GM21528 (cell line): ENCODE measurements around the gene MSTO1.
A peak's percentile ranks its signal among the peaks of the same experiment; 100 is the strongest.
"Not testable (repeated sequence)": the region's sequence is repeated elsewhere in the genome, so short reads cannot be mapped to it uniquely, and the experiment has no call there.

Experiments used
- ATAC-seq: cut with Tn5 transposase; IDR thresholded peaks from one replicate; pipeline ENCODE4 v1.9.1; 2021; ENCODE audit warnings: mild to moderate bottlenecking, moderate library complexity; ENCODE audit not compliant: unreplicated experiment, low FRiP score

Gene MSTO1

DNA sequence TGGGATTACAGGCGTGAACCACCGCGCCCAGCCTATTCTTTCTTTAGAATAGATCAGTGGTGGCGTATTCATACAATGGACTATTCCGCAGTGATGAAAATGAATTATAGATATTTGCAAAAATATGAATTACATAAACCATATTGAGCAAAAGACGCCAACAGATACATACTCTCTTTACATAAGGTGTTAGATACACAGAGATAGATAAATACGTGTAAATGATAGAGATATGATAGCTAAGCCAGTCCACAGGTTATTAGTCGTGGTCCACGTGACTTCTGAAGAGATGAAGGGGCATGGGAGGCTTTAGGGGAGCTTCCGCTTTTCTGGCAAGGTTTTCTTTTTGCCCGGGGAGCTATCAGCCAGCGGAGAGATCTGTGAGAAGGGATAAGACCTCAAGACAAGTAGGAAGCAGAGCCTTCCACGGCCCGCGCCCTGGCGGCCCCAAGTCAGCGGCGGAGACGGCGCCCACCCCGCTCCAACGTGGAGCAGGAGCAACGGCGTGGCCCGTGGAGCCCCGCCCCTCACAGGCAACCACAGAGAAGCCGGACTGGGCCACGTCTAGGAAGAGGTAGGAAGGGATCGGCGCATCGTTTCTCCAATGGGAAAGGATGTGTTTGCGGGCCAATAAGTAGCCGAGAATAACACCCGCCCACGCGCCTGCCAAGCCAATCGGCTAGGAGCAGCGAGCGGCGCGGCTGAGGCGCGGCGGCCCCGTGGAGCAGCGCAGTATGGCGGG, at the start of gene MSTO1:
MSTO1 (plus strand) TSS at position 704 of the 742 bp plus-strand sequence; CDS start at position 735, 31 bp downstream.
- ATAC-seq = peak; percentile 88

DNA sequence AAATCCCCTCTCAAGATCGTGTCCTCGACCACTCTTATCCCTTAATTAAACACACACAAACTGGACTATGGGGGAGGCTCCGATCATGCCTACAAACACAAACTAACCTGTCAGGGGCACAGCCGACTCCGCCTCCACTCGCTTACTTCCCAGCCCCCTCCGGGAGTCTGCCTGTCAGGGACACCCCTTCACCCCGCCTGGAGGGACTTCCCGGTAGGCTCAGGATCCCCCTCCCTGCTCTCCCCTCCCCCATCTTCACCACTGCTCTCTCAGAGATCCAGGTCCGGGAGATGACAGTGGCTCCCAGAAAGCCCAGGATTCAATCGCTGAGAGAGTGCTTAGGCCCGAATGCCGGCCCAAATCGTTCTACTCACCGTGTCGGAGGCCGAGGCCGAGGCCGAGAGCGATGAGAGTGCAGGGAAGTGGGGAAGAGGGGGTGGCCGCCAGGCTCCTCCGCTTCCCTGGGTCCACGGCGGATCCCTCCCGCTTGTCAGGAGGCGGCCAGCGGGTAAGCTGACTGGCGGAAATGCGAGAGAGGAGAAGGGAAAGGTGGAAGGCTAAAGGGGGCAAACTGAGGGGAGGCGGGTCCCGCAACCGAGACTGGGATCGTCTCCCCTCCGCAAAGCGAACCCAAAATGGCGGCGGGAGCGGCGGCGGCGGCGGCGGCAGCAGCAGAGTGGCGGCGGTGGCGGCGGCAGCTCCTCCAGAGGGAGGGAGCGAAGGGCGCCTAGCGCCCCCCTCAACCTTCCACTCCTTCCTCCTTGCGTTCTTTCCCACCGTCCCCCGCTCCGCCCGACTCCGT, 48.0 kb upstream of the MSTO1 start:
- peak; percentile 33 for ATAC-seq

DNA sequence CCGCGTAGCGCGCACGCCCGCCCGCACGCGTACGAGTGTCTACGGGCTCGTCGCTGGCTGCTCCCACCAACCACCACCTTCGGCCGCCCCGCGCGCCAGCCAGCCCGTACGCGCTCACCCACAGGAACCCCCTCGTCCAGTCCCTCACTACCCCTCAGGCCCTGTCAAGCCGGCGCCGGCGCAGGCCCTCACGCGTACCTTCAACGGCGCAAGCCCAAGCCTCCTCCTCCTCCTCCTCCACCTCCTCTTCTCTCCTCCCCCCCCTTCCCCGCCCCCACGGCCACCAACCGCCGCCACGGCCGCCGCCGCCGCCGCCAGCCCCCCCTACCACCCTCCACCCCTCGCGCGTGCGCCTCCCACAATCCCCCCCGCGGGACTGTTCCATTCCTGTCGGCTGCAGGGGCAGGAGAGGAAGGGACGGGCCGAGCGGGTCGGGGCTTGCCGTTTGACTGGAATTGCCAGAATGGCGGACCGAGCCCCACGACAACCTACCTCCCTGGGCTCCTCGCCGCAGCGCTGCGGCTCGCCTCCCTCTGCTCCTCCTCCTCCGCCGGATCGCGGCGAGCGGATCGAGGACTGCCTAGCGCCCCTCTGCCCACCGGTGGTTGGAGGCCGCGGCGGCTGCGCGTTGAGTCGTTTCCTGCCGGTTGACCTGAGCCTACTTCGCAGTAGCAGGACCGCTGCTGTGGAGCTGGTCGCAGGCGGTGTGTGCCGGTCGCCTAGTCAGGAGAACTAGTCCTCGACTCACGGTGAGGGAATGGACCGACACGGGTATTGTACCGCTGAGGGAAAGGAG, 47.2 kb upstream of the MSTO1 start, which contains the start of gene ASH1L:
ASH1L (minus strand) TSS at position 223 of the 796 bp plus-strand sequence. CDS start 41,284 bp downstream, outside the sequence.
- peak; percentile 68 for ATAC-seq

DNA sequence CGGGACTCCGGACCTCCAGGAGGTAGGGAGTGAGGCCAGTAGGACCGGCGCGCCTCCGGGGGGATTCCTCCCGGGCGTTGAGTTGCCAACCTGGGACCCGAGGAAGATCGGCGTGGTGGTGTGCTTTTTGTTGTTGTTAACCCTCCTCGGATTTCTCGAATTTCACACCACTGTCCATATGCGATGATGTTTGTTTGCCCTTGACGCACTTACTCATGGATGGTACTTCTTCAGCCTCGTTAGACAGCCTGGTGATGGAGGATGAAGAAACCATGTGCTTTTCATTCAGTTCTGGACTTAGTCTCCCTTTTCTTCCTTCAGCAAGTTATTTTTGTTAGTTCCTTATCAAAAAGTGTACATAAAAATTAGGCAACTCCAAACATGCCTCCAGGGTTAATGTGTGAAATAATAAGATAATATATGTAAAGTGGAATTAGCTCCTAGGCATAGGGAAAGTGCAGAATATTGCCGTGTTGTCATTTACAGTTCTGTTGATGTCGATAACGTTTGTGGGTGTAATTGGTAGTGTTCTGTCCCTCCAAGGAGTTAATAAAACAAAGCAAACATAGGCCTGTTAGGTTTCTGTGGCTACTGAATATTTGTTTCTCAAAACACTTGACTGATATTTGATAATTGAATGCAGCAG, 46.5 kb upstream of the MSTO1 start:
- not testable (repeated sequence) for ATAC-seq

DNA sequence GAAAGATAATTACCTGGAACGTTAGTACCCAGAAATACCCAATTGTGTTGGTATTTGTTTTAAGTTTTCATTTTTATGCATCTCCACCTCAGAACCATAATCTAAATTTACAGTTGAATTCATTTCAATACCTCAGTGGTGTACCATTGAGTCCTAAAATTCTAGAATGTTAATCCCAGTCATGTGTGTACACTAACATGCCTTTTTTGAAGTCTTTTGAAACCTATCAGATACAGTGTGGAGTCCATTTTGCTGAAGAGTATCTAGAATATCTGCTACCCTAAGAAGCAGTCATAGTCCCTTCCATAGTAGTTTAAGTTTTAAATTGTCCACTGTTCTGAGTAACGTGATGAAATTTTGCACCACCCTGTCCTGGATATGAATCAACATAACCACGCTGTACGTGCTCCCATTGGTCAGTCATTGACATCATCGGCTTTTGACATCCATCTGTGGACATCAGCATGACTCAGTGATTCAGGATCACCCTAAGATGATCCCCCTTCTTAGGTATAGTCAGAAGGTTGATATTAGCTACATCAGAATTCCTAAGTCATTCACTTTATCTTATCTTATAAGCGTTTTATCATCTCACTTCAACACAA, 39.9 kb upstream of the MSTO1 start:
- ATAC-seq = no peak

DNA sequence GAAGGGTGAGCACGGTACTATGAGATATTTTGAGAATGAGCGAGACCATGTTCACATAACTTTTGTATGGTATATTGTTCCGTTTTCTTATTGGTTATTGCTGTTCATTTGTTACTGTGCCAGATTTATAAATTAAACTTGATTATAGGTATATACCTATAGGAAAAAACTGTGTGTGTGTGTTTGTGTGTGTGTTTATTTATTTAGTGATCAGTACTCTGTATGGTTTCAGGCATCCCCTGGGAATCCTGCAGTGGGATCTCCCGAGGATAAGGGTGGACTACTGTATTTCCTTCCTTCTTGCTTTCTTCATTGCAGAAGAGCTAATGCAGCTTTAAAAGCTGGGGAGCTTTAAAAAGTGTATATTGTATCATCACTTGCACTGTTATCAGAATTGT, 39.4 kb upstream of the MSTO1 start:
- ATAC-seq = no peak

DNA sequence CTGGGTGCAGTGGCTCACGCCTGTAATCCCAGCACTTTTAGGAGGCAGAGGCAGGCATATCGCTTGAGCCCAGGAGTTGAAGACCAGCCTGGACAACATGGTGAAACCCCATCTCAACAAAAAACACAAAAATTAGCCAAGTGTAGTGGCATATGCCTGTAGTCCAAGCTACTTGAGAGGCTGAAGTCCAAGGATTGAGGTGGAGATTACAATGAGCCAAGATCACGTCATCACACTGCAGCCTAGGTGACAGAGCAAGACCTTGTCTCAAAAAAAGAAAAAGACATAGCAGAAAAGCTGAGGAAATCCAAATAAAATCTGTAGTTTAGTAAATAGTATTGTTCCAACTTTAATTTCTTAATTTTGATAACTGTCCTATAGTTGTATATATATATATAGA, 35.9 kb upstream of the MSTO1 start:
- no peak for ATAC-seq

DNA sequence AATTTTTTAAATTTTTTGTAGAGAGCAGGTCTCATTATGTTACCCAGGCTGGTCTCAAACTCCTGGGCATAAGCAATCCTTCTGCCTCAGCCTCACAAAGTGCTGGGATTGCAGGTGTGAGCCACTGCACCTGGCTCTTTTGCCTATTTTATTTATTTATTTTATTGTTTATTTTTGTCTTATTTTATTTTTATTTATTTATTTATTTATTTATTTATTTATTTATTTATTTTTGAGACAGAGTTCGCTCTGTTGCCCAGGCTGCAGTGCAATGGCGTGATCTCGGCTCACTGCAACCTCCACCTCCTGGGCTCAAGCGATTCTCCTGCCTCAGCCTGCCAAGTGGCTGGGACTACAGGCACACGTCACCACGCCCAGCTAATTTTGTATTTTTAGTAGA, 34.4 kb upstream of the MSTO1 start:
- ATAC-seq = not testable (repeated sequence)

DNA sequence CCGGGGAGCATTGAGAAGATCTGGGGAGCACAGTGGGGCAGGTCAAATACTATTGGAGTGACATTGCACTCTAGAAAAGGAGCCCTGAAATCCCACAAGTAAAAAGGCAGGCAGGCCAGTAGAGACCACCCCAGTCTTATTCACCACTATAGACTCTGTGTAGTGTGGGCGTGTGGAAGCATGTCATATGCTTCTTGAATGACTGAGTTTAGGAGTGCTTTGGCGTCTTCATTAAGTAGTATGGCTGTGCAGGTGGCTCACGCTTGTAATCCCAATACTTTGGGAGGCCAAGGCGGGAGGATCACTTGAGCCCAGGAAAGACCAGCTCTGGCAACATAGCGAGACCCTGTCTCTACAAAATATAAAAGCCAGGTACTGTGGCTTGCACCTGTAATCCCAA, 26.2 kb upstream of the MSTO1 start:
- not testable (repeated sequence) for ATAC-seq

DNA sequence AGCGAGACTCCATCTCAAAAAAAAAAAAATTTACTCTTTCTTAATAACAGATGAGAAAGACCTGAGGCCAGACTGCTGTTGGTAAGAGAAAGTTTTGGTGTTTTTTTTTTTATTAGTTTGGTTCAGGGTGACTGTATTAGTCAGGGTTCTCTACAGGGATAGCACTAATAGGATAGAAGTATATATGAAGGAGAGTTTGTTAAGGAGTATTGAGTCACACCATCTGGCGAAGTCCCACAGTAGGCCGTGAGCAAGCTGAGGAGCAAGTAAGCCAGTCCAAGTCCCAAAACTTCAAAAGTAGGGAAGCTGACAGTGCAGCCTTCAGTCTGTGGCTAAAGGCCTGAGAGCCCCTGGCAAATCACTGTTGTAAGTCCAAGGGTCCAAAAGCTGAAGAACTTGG, 20.7 kb upstream of the MSTO1 start:
- not testable (repeated sequence) for ATAC-seq

DNA sequence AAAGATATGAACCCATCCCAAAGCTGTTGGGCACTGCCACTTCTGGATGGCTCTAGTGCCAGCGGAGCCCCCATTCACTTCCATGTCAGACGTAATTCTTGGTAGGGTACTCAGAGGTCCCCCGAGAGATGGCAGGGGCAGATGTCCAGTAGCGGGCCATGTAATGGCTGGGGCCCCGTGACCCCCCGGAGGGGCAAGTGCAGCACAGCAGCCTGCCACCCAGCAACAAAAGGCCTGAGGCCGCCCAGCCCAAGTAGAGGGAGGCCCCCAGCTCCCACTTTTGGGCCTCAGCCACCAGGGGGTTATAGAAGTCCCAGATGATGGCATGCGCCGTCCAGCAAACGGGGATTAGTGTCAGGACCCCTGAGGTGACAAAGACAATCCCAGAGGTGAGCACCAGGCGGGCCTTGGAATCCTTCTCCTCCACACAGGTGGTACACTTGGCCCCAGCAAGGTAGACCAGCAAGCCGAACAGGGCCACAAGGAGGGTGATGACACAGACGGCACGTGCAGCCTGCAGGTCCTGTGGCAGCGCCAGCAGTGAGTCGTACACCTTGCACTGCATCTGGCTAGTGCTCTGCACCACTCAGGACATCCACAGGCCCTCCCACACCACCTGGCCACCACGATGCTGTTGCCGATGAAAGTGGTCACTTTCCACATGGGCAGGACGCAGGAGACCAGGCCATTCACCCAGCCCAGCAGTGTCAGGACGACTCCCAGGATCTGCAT, 19.3 kb upstream of the MSTO1 start:
- not testable (repeated sequence) for ATAC-seq

DNA sequence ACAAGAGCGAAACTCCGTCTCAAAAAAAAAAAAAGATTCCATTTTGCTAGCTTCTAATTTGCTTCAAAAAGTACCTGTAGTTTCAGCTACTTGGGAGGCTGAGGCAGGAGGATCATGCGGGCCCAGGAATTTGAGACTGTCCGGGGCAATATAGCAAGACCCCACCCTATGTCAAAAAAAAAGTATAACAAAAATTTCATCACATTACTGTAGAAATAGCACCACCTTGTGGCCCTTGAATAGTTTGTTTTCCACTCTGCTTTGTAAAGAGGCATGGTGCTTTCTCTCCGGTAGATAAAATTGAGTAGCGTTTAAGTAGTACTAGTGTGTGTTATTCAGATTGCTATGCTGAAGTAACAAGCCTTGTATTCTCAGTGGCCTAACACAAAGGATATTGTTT, 18.2 kb upstream of the MSTO1 start:
- no peak for ATAC-seq

DNA sequence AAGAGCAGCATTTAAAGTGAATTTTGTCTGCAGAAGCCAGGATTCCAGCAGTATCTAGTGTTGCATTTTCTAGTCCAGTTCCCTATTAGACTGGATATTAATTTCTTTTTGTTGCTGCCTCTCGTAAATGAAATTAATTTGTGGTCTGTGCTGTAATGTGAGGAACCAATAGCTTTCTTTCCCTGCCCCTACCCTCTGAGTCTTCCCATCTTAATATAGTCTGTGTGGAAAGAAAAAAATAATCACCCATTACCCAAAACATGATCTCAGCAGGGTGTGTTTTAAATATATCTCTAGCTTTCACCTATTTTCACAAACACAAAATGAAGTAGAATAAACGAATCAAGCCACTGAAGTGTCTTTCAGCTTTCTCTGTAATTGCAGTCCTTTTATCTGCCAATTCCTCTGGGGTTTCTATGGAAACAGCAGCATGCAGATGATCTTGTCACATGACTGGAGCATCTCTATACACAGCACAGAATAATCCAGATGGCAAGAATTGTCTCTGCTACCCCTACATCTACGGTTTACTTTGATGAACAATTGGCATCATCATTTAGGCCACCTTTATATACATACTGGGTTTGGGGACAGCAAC, 14.0 kb upstream of the MSTO1 start:
- not testable (repeated sequence) for ATAC-seq

DNA sequence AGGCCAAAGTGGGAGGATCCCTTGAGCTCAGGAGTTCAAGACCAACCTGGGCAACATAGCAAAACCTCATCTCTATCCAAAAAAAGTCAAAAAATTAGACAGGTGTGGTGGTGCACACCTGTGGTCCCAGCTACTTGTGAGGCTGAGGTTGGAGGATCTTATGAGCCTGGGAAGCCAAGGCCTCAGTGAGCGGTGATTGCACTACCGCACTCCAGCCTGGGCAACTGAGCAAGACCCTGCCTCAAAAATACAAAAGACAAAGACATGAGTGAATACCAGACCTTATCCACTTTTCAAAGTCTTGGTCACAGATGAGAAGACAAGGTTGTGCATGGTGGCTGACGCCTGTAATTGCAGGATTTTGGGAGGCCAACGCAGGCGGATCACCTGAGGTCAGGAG, 13.2 kb upstream of the MSTO1 start:
- no peak for ATAC-seq

DNA sequence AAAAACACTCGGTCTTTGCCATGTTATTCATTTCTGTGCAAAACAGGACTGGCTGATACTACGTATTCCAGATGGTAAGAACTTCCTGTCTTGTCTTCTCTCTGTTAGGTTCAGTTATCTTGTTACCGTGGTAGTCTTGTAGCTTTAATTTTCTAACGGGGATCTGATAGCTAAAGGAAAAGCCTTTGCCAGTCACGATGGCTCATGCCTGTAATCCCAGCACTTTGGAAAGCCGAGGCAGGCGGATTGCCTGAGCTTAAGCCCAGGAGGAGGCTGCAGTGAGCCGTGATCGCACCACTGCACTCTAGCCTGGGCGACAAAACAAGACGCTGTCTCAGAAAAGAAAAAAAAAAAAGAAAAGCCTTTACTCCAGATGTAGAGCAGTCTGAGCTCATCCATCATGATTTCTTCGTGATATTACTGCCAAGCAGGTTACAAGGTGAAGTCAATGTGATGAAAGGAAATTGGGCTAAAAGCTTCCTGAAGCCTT, 11.1 kb upstream of the MSTO1 start:
- ATAC-seq = no peak

DNA sequence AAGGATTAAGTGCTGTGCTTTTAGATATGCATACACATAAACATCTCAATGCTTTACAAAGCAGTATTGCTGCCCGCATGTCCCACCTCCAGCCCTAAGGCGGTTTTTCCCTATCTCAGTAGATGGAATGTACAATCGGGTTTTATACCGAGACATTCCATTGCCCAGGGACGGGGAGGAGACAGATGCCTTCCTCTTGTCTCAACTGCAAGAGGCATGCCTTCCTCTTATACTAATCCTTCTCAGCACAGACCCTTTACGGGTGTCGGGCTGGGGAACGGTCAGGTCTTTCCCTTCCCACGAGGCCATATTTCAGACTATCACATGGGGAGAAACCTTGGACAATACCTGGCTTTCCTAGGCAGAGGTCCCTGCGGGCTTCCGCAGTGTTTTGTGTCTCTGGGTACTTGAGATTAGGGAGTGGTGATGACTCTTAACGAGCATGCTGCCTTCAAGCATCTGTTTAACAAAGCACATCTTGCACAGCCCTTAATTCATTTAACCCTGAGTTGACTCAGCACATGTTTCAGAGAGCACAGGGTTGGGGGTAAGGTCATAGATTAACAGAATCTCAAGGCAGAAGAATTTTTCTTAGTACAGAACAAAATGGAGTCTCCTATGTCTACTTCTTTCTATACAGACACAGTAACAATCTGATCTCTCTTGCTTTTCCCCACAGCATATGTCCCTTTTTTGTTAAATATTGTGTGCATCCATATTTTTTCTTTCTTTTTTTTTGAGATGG, 10.0 kb upstream of the MSTO1 start:
- ATAC-seq = not testable (repeated sequence)

DNA sequence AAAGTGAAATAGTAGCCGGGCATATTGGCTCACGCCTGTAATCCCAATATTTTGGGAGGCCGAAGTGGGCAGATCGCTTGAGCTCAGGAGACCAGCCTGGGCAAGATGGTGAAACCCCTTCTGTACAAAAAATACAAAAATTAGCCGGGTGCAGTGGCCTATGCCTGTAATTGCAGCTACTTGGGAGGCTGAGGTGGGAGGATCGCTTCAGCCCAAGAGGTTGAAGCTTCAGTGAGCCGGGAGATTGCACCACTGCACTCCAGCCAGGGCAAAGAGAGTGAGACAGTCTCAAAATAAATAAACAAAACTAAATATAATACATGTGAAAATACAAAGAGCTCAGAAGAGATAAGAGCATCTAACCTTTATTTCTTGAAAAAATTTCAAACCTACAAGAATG, 2.3 kb upstream of the MSTO1 start:
- no peak for ATAC-seq

DNA sequence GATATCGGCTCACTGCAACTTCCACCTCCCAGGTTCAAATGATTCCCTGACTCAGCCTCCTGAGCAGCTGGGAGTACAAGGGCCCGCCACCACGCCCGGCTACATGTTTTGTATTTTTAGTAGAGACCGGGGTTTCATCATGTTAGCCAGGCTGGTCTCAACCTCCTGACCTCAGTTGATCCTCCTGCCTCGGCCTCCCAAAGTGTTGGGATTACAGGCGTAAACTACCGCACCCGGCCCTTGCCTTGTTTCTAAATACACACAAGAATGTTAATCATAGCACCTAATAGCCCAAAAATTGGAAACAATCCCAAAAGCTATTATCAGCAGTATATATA, 1.2 kb upstream of the MSTO1 start:
- no peak for ATAC-seq
